Astrocyte (in vitro differentiated cells and primary cell): ENCODE results near the gene LRMDA. TPM values are rescaled to one million over a fixed set of nuclear protein-coding genes. Genes with fewer than 3 reads are reported as not detected.

Experiments used
- DNase-seq: peaks from one replicate; pipeline ENCODE4 v3.0.0-alpha.2; 2010; ENCODE audit warnings: low read depth
- FAIRE-seq: peaks from 2 replicates; lab custom pipeline; 2011; peaks lifted over from hg19 to GRCh38; lab: Jason Lieb, UNC
- H2AFZ ChIP-seq: 2 replicates; pipeline ENCODE4 v1.6.0; 2012; ENCODE audit warnings: low read depth, low read length, inconsistent platforms
- H3K27ac ChIP-seq: 2 replicates; pipeline ENCODE4 v1.5.1; 2011; ENCODE audit warnings: low read depth, low read length, inconsistent platforms
- H3K27me3 ChIP-seq: 2 replicates; pipeline ENCODE4 v1.6.0; 2011; ENCODE audit warnings: low read length, inconsistent platforms; ENCODE audit not compliant: insufficient read depth
- H3K36me3 ChIP-seq: 2 replicates; pipeline ENCODE4 v1.5.1; 2011; ENCODE audit warnings: low read length, inconsistent platforms; ENCODE audit not compliant: insufficient read depth
- H3K4me1 ChIP-seq: 2 replicates; pipeline ENCODE4 v1.5.1; 2011; ENCODE audit warnings: low read length, inconsistent platforms; ENCODE audit not compliant: insufficient read depth
- H3K4me2 ChIP-seq: 2 replicates; pipeline ENCODE4 v1.6.0; 2012; ENCODE audit warnings: low read length, inconsistent platforms
- H3K4me3 ChIP-seq: 2 replicates; pipeline ENCODE4 v1.5.1; 2011; ENCODE audit warnings: low read depth, mild to moderate bottlenecking, low read length, inconsistent platforms; ENCODE audit not compliant: insufficient read depth
- H3K79me2 ChIP-seq: 2 replicates; pipeline ENCODE4 v1.6.0; 2012; ENCODE audit warnings: mild to moderate bottlenecking, low read length, inconsistent platforms; ENCODE audit not compliant: insufficient read depth
- H3K9ac ChIP-seq: 2 replicates; pipeline ENCODE4 v1.6.0; 2012; ENCODE audit warnings: mild to moderate bottlenecking, low read length, inconsistent platforms
- H3K9me3 ChIP-seq: 2 replicates; pipeline ENCODE4 v1.5.1; 2012; ENCODE audit warnings: low read depth, mild to moderate bottlenecking, low read length, inconsistent platforms; ENCODE audit not compliant: insufficient read depth
- H4K20me1 ChIP-seq: 2 replicates; pipeline ENCODE4 v1.6.0; 2012; ENCODE audit warnings: low read length, inconsistent platforms; ENCODE audit not compliant: insufficient read depth
- H3K27ac Mint-ChIP-seq: one replicate; pipeline ENCODE4 v1.8.0; 2021; ENCODE audit warnings: mild to moderate bottlenecking, mixed read lengths; ENCODE audit not compliant: unreplicated experiment
- H3K27me3 Mint-ChIP-seq: one replicate; pipeline ENCODE4 v1.8.0; 2021; ENCODE audit warnings: low read depth, mixed read lengths; ENCODE audit not compliant: unreplicated experiment
- H3K36me3 Mint-ChIP-seq: one replicate; pipeline ENCODE4 v1.8.0; 2021; ENCODE audit warnings: low read depth, mixed read lengths; ENCODE audit not compliant: unreplicated experiment
- H3K4me1 Mint-ChIP-seq: one replicate; pipeline ENCODE4 v1.8.0; 2021; ENCODE audit warnings: low read depth, mixed read lengths; ENCODE audit not compliant: unreplicated experiment
- H3K4me3 Mint-ChIP-seq: one replicate; pipeline ENCODE4 v1.8.0; 2021; ENCODE audit warnings: mild to moderate bottlenecking, moderate library complexity, mixed read lengths; ENCODE audit not compliant: unreplicated experiment
- H3K9me3 Mint-ChIP-seq: one replicate; pipeline ENCODE4 v1.8.0; 2021; ENCODE audit warnings: mild to moderate bottlenecking, mixed read lengths; ENCODE audit not compliant: unreplicated experiment
- CTCF ChIP-seq: IDR thresholded peaks from 2 replicates; pipeline ENCODE4 v1.5.1; 2011; ENCODE audit warnings: low read depth, mild to moderate bottlenecking, inconsistent platforms, low read length, moderate library complexity; ENCODE audit not compliant: insufficient read depth
- EZH2 ChIP-seq: IDR thresholded peaks from 2 replicates; pipeline ENCODE4 v1.6.1; 2012; ENCODE audit warnings: mild to moderate bottlenecking, low read length, inconsistent platforms; ENCODE audit not compliant: insufficient read depth
- total RNA-seq: library from RNA; stranded (reverse); gene quantifications from 2 replicates; pipeline ENCODE4 v1.2.1, GENCODE V29; 2021

The LRMDA gene
- total RNA-seq, 1 donor from 2014 or later = 2.7 TPM

DNA sequence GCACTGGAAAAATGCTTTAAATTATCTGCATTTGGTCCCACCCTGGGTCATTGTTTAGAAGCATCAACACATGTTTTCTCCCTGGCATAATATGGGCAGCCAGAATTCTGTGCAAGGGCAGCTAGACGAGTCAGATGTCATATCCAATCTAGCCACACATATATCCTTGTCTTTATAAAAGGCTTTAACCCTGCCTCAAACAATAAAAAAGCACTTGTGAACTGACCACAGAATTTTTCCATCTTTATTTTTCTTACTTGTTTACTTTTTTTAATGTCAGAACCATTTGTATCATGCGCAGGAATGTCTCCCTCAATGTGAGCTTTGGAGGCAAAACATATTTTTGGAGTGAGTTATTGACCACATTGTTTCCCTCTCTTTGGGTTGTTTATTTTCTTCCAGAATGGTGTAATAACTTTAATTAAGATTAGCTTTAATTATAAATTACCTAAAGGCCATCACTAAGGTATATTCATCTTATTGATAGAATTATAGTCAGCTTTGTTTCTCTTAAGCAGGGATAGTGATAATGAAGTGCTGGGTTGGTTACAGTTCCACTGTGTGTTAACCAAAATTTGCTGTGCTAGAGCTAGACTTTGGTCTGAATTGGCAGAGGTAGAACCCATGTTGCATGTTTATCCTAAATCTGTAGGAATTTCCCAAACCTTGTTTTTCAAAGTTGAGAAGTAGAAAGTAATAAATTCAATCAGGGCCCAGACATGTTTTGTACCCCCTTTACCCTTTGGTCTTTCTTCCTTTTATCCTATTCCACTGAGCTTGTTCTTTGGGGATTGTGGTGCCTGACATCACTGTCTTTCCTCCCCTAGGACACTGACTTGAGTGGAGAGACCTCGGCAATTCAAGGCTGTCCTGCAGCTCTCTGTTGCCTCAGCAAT lies 1127.8 kb downstream of the LRMDA start:
- no peak overlapping the region for H2AFZ ChIP-seq
- H3K79me2 ChIP-seq = no peaks in the 10 kb centered on the region
- H3K4me1 Mint-ChIP-seq = peaks cover 4% of the 10 kb centered on the region
- peaks cover 2% of the 10 kb centered on the region for H3K27me3 Mint-ChIP-seq
- no peaks in the 10 kb centered on the region for H3K9me3 ChIP-seq
- no peaks in the 10 kb centered on the region for H4K20me1 ChIP-seq
- H3K4me1 ChIP-seq = peaks cover 12% of the 10 kb centered on the region
- no peaks in the 10 kb centered on the region for H3K27me3 ChIP-seq
- H3K36me3 Mint-ChIP-seq = no peaks in the 10 kb centered on the region
- H3K27ac ChIP-seq = no peak overlapping the region
- H3K27ac Mint-ChIP-seq = no peak overlapping the region
- no peak overlapping the region for H3K4me3 ChIP-seq
- DNase-seq (peak; percentile 93), FAIRE-seq (no peak)
- no peaks in the 10 kb centered on the region for H3K9me3 Mint-ChIP-seq
- H3K4me3 Mint-ChIP-seq = no peak overlapping the region
- no peaks in the 10 kb centered on the region for H3K36me3 ChIP-seq
- peak overlapping the region; percentile 41 for H3K4me2 ChIP-seq
- no peak overlapping the region for H3K9ac ChIP-seq
- no peak for TF ChIP-seq EZH2

- no peaks in the 10 kb centered on the region for H3K27me3 ChIP-seq
- Mint-ChIP-seq H3K9me3 (no peaks in the 10 kb centered on the region), H3K4me3 (no peak overlapping the region), H3K27ac (no peak overlapping the region), H3K27me3 (peaks cover 2% of the 10 kb centered on the region), H3K36me3 (no peaks in the 10 kb centered on the region), H3K4me1 (peaks cover 4% of the 10 kb centered on the region)
- no peak for TF ChIP-seq CTCF
- no peak for TF ChIP-seq EZH2
- no peak for FAIRE-seq
- H3K9ac ChIP-seq = no peak overlapping the region
- no peak overlapping the region for H3K4me2 ChIP-seq
- no peaks in the 10 kb centered on the region for H4K20me1 ChIP-seq
- H3K4me3 ChIP-seq = no peak overlapping the region
- no peaks in the 10 kb centered on the region for H3K79me2 ChIP-seq
- no peaks in the 10 kb centered on the region for H3K36me3 ChIP-seq
- peak; percentile 21 for DNase-seq
- H3K9me3 ChIP-seq = no peaks in the 10 kb centered on the region
- H3K27ac ChIP-seq = no peak overlapping the region
- H3K4me1 ChIP-seq = peaks cover 12% of the 10 kb centered on the region
- no peak overlapping the region for H2AFZ ChIP-seq
Observed at GRCh38 chr10:76559892-76560220, 1128.4 kb downstream of the LRMDA start.

- Mint-ChIP-seq H3K36me3 (no peaks in the 10 kb centered on the region), H3K27me3 (peaks cover 2% of the 10 kb centered on the region), H3K27ac (no peak overlapping the region), H3K4me3 (no peak overlapping the region), H3K4me1 (peaks cover 4% of the 10 kb centered on the region), H3K9me3 (no peaks in the 10 kb centered on the region)
- TF ChIP-seq CTCF = no peak
- no peak overlapping the region for H3K4me2 ChIP-seq
- no peaks in the 10 kb centered on the region for H3K79me2 ChIP-seq
- DNase-seq (no peak), FAIRE-seq (no peak)
- H3K9ac ChIP-seq = no peak overlapping the region
- no peak overlapping the region for H2AFZ ChIP-seq
- no peaks in the 10 kb centered on the region for H4K20me1 ChIP-seq
- H3K9me3 ChIP-seq = no peaks in the 10 kb centered on the region
- H3K4me3 ChIP-seq = no peak overlapping the region
- H3K27ac ChIP-seq = no peak overlapping the region
- no peaks in the 10 kb centered on the region for H3K27me3 ChIP-seq
- peaks cover 12% of the 10 kb centered on the region for H3K4me1 ChIP-seq
- H3K36me3 ChIP-seq = no peaks in the 10 kb centered on the region
Observed at GRCh38 chr10:76560338-76560737, 1128.9 kb downstream of the LRMDA start.
